Psoas muscle (tissue), 8 donors: ENCODE data around the gene KCTD18. TPM values are rescaled to one million over a fixed set of nuclear protein-coding genes. Genes with fewer than 3 reads are reported as not detected.

ENCODE experiments used
- ATAC-seq, 4 donors: fragments of 200-7000 bp; cut with Tn5 transposase; one replicate each; pipeline ENCODE4 v1.9.1; 2020; ENCODE audit warnings: moderate library complexity in 3 of 4, mild to moderate bottlenecking in 2 of 4
- DNase-seq, 2 donors: peaks; one replicate each; pipeline ENCODE4 v3.0.0-alpha.2; 2020
- H3K27ac ChIP-seq: fragments of 200-600 bp; one replicate; pipeline ENCODE4 v1.8.0; 2022
- H3K27me3 ChIP-seq, 3 donors: fragments of 200-600 bp in 1 of 3; one replicate each; pipeline versions ENCODE4 v1.6.1 to v1.8.0; 2013 to 2022; ENCODE audit warnings: low read length in 2 of 3, mild to moderate bottlenecking in 2 of 3, moderate library complexity in 1 of 3; ENCODE audit not compliant: insufficient read depth in 3 of 3
- H3K36me3 ChIP-seq, 2 donors: fragments of 200-600 bp in 1 of 2; one replicate each; pipeline versions ENCODE4 v1.6.1 to v1.8.0; 2013 to 2022; ENCODE audit warnings: low read depth in 1 of 2, mild to moderate bottlenecking in 1 of 2, moderate library complexity in 1 of 2; ENCODE audit not compliant: insufficient read depth in 1 of 2
- H3K4me1 ChIP-seq: fragments of 200-600 bp; one replicate; pipeline ENCODE4 v1.8.0; 2022
- H3K4me3 ChIP-seq: fragments of 200-600 bp; one replicate; pipeline ENCODE4 v1.8.0; 2022; ENCODE audit warnings: mild to moderate bottlenecking
- H3K9me3 ChIP-seq: fragments of 200-600 bp; one replicate; pipeline ENCODE4 v1.8.0; 2022
- CTCF ChIP-seq: fragments of 200-600 bp; IDR thresholded peaks from one replicate; pipeline ENCODE4 v1.8.0; 2022; ENCODE audit warnings: antibody characterized with exemption
- WGBS, 3 donors: extraction: QIAGEN DNeasy Blood & Tissue Kit; methylation state at CpG; one replicate each; pipeline versions ENCODE4 v1.1.6 to v1.1.7; 2013; 5-methylcytosine and 5-hydroxymethylcytosine counted together
- intact Hi-C, 2 donors: fragments of 100-400 bp; cut with DNase I; formaldehyde crosslinking; loops; one replicate each; pipeline versions ENCODE4 v1.11.0 to v1.14.2; 2022
- long read RNA-seq, 2 donors: library from polyadenylated mRNA; unstranded; transcript quantifications; one replicate each; pipeline ENCODE4 v2.0.0, GENCODE V29; 2021
- polyA plus RNA-seq, 3 donors: library from polyadenylated mRNA; stranded (reverse); fragments of 200-250 nt; gene quantifications; one replicate each; pipeline ENCODE4 v1.2.3, GENCODE V29; 2013
- total RNA-seq, 4 donors: library from RNA; stranded (reverse); fragmentation: NEBNext Ultra II Directional in 2 of 4; extraction: Animal tissue kit (Norgen Biotek cat#: 25700) in 2 of 4; gene quantifications; one replicate each; pipeline versions ENCODE4 v1.2.1 to v1.2.4, GENCODE V29; 2021 to 2023
- donor health status: healthy with polysubstance abuse.
- donor health status: DM: no; HTN: no; CAD: no; lungs with moderate emphysema.
- donor health status: Bipolar disorder and iron deficiency.
- donor health status: healthy.
- donor health status: DM: yes; HTN: yes; CAD: no.
- donor health status: DM: no; HTN: no; CAD: no.
- donor health status: DM: no; HTN: no; CAD: no.
- donor health status: DM: yes; HTN: yes; CAD: no.

KCTD18 gene
- total RNA-seq, result 10 to 100 TPM in 3 of 4 donors, 1 to 10 TPM in 1; 9.7 to 13.9 (median 10.3) TPM
- 10 to 100 TPM in 1 of 3 donors, 1 to 10 TPM in 2; 7.1 to 24.0 (median 7.9) TPM for polyA plus RNA-seq
- long read RNA-seq, donor 1, transcript KCTD18-201 (7 exons, 2,940 nt), result major isoform, 5 of 10 reads
- long read RNA-seq, donor 1, partial matches to known transcripts, result 1 of 10 reads
- long read RNA-seq, donor 1, other reads (novel, unspliced or antisense), result 1 of 10 reads
- long read RNA-seq, donor 2, partial matches to known transcripts, result 2 of 10 reads
- long read RNA-seq, donor 2, other reads (novel, unspliced or antisense), result 2 of 10 reads

DNA sequence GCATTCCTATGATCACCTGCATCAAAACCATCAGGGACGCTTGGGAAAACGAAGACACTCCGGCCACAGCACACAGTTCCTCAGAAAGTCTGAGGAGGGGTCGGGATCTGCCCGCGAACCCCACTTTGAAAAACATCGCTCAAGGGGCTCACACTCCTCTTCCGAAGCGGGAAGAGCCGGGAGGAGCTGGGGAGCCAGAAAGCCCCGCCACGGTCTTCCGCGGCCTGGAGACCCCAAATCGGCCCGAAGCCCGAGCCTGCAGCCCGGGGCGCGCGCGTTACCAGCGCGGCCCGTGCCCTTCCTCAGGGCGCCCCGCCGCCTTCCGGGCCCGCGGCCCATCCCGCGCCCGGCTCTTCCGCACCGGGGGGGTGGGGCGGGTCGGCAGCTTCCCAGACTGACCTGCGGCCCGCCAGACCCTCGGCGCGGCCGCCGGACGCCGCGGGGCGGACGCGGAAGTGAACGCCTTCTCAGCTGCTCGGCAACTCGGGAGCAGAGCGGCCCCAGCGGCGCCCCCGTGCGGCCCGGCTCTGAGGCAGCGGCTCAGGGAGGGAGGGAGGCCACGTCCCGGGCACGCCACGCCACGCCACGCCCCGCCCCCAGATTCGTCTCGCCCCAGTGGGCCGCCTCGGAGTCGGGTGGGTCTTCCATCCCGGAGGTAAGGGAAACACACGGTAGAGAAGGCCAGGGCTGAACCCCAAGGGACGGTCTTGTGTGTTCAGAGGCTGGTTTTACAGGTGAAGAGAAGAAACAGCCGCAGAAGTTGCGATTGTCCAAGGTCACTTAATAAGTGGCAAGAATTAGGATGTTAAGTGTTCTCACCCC is at the start of gene KCTD18:
KCTD18 (minus strand) TSS at position 457 of the 822 bp plus-strand sequence. CDS start 3,052 bp downstream, outside the sequence.
- no peaks in the 10 kb centered on the region for H3K27me3 ChIP-seq
- peak; percentile 94 to 97 for DNase-seq
- H3K4me1 ChIP-seq, result no peaks in the 10 kb centered on the region
- peaks cover 2 to 14% of the 10 kb centered on the region in 2 donors for H3K36me3 ChIP-seq
- intact Hi-C loops, result no loop called here
- peak; percentile 98 to 100 (median 99) for ATAC-seq
- H3K27ac ChIP-seq, result peak within 1 kb of the TSS; percentile 59
- peak; percentile 77 for TF ChIP-seq CTCF
- no peaks in the 10 kb centered on the region for H3K9me3 ChIP-seq
- H3K4me3 ChIP-seq, result peak within 1 kb of the TSS; percentile 66
- WGBS, 3 donors, result 0% methylated on average over 51 to 78 of the region's 78 CpGs

GRCh38 chr2:200540793-200541192 is 30.9 kb upstream of the KCTD18 start:
- Histone ChIP-seq H3K36me3 (no peaks in the 10 kb centered on the region), H3K4me1 (no peaks in the 10 kb centered on the region), H3K4me3 (no peak overlapping the region), H3K9me3 (no peaks in the 10 kb centered on the region), H3K27ac (no peak overlapping the region), H3K27me3 (no peaks in the 10 kb centered on the region)
- no peak for TF ChIP-seq CTCF
- DNase-seq, result no peak
- intact Hi-C loops, result no loop called here
- no peak for ATAC-seq

DNA sequence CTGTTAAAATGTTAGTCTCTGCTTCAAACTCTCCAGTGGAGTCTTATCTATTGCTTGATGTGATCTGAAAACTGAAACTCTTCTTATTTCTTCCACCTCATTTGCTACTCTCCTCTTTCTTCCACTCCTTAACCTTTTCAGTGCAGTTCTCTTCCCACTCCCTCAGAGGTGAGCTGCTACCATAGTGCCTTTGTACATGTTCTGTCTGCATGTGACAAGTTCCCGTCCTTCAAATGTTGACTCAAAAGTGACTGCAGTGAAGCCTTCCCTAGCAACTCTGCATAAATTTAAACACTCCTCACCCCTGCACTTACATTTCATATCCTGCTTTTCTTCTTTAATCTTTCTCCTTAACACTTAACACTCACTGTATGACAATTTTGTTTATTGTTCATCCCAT is 28.3 kb upstream of the KCTD18 start:
- Histone ChIP-seq H3K4me1 (no peaks in the 10 kb centered on the region), H3K4me3 (no peak overlapping the region), H3K36me3 (no peaks in the 10 kb centered on the region), H3K27me3 (no peaks in the 10 kb centered on the region), H3K9me3 (no peaks in the 10 kb centered on the region), H3K27ac (no peak overlapping the region)
- ATAC-seq, result no peak
- TF ChIP-seq CTCF, result no peak
- 96 to 100% (median 98%) methylated on average over 1 of the region's 1 CpG for WGBS, 3 donors
- intact Hi-C loops, result no loop called here
- DNase-seq, result no peak

DNA sequence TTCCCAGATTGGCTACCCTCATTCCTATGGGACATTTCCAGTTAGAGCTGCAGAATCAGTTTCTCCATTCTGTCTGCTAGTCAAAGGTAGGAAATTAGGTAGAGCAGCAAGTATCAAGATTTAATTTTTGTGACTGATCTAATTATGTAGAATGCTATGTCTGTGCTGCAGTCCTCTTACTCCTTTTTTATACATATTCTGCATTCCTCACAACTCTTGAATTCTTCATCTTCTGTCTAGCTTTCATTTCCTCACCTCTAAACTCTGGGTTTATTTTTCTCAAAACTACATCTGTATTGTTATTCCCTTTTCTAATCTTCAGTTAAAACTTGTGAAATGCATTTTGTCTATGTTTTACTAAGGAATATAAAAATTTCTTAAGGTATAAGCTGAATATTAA is 24.7 kb upstream of the KCTD18 start:
- intact Hi-C loops, result no loop called here
- H3K27ac ChIP-seq, result no peak overlapping the region
- no peak for ATAC-seq
- no peaks in the 10 kb centered on the region for H3K4me1 ChIP-seq
- DNase-seq, result no peak
- H3K27me3 ChIP-seq, result no peaks in the 10 kb centered on the region
- H3K9me3 ChIP-seq, result no peaks in the 10 kb centered on the region
- H3K36me3 ChIP-seq, result no peaks in the 10 kb centered on the region
- no peak for TF ChIP-seq CTCF
- no peak overlapping the region for H3K4me3 ChIP-seq
